Stimulated activated CD4-positive, alpha-beta T cell treated with anti-CD3 and anti-CD28 coated beads, TNF-alpha, amount 100 ng/mL, for 4 hours (primary cell): ENCODE data around the gene PRR20D.
"Not testable (repeated sequence)": the region's sequence is repeated elsewhere in the genome, so short reads cannot be mapped to it uniquely, and the experiment has no call there.

Source experiments
- DNase-seq, 3 experiments: peaks; one replicate each; pipeline ENCODE4 v3.0.0-alpha.2; 2020; ENCODE audit warnings: low read depth in 3 of 3

Gene PRR20D

DNA sequence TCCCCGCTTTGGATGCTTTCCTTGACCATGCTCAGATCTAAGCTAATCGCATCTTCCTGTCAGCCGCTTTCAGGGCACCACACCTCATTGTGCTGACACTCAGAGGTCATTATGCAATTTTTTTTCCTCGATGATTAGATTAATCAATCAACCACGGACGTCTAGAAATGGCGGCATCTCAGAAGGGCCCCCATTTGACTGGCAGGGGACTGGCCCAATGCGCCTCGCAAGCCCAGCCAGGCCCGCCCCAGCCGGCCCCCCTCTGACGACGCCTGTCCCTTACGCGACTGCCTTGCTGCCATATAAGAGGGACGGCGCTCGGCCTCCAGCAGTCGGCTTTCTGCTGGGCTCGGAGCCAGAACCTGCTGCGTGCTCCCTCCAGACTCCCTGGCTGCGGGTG lies at the start of gene PRR20D:
Gene PRR20D, plus strand, starts transcription at position 301 of the 400 bp plus-strand sequence. CDS start 387 bp downstream, outside the sequence.
- DNase-seq = not testable (repeated sequence)

GRCh38 chr13:57114945-57115344 lies 45.5 kb upstream of the PRR20D start:
- no peak for DNase-seq

DNA sequence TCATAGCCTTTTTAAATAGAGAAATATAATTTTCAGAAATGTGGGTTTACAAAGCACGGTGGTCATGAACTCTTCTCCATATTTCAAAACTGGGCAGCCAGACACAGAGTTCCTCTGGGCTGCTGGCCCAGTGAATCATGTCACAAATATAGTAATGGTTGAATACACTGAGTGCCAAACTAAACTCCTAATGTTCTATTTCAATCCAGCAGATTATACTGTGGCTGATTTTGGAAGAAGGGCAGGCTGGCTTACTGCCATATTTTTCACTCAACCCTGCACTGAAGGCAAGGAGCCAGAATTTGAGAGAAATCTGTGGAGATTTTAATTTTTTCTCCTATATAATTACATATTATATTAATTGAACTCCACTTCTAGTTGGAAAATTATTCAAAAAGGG lies 36.8 kb upstream of the PRR20D start:
- no peak for DNase-seq

GRCh38 chr13:57128909-57129308 lies 31.5 kb upstream of the PRR20D start:
- no peak for DNase-seq

DNA sequence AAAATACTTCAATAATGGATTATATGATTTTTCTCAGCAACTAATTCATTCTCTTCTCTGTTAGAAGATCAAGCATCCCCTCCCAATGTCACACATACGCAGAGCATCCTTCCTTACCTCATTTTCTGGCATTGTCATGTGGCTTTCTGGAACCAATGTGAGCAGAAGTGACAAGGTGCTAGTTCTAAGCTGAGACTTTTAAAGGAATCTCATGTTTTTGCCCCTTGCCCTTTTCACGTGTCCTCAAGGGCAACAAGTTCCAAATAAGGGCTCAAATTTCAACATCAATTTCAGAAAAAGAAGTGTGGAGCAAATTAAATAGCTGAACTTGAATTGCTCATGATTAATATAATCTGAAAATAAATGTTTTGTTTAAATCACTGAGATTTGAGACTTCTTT lies 24.3 kb upstream of the PRR20D start:
- no peak for DNase-seq

- DNase-seq = no peak
Measured at GRCh38 chr13:57137585-57137984, 22.8 kb upstream of the PRR20D start.

GRCh38 chr13:57138988-57139387 lies 21.4 kb upstream of the PRR20D start:
- no peak for DNase-seq

DNA sequence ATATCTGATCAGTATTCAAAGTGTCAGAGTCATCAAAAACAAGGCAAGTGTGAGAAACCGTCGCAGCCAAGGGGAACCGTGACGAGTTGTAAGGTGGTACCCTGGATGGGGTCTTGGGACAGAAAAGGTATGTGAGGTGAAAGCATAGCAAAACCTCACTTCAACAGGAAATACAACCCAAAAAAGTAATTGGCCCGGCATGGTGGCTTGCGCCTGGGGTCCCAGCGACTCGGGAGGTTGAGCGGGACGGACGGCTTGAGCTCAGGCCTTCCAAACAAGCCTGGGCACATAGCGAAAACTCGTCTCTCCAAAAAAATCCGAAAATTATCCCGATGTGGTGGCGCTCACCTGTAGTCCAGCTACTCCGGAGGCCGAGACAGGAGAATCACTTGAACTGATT lies 20.7 kb upstream of the PRR20D start:
- DNase-seq = not testable (repeated sequence)

DNA sequence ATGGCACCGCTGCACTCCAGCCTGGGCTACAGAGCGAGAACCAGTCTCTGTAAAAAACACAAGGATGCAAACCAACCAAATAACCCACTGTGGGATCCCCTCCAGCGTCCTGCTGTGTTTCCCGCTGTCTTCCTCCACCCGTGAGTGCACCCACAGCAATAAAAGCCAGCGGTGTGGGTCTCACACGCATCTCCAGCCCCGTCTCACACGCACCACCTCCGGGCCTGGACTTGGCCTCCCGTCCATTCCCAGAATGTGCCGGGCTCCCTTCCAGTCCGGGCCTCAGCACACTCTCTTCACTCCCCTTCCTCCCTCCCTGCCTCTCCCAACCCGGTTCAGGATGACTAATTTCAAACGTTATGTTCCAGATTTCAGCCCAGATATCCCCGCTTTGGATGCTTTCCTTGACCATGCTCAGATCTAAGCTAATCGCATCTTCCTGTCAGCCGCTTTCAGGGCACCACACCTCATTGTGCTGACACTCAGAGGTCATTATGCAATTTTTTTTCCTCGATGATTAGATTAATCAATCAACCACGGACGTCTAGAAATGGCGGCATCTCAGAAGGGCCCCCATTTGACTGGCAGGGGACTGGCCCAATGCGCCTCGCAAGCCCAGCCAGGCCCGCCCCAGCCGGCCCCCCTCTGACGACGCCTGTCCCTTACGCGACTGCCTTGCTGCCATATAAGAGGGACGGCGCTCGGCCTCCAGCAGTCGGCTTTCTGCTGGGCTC lies 20.0 kb upstream of the PRR20D start, which contains the start of gene PRR20A:
Gene PRR20A, plus strand, starts transcription at position 684 of the 734 bp plus-strand sequence. CDS start 387 bp downstream, outside the sequence.
- DNase-seq = not testable (repeated sequence)

DNA sequence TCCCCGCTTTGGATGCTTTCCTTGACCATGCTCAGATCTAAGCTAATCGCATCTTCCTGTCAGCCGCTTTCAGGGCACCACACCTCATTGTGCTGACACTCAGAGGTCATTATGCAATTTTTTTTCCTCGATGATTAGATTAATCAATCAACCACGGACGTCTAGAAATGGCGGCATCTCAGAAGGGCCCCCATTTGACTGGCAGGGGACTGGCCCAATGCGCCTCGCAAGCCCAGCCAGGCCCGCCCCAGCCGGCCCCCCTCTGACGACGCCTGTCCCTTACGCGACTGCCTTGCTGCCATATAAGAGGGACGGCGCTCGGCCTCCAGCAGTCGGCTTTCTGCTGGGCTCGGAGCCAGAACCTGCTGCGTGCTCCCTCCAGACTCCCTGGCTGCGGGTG lies 13.2 kb upstream of the PRR20D start, which contains the start of gene PRR20B:
Gene PRR20B, plus strand, starts transcription at position 301 of the 400 bp plus-strand sequence. CDS start 387 bp downstream, outside the sequence.
- not testable (repeated sequence) for DNase-seq

DNA sequence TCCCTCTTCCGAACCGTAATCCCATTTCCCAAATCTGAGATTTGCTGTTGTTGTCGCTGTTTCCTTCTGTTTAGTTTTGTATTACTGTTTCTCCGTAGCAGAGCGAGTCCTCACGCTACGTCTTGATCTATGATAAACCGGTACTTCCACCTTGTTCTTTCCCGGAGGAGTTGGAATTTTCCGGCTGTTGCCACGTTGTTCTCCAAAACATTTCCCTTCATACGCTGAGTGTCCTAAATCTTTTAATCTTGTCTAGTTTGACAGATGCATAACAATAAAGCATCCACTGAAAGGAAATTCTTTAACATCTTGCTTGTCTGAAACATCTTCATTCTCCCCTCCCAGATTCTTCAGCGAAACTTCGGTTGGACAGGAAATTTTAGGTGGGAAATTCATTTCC lies 12.3 kb upstream of the PRR20D start:
- not testable (repeated sequence) for DNase-seq

DNA sequence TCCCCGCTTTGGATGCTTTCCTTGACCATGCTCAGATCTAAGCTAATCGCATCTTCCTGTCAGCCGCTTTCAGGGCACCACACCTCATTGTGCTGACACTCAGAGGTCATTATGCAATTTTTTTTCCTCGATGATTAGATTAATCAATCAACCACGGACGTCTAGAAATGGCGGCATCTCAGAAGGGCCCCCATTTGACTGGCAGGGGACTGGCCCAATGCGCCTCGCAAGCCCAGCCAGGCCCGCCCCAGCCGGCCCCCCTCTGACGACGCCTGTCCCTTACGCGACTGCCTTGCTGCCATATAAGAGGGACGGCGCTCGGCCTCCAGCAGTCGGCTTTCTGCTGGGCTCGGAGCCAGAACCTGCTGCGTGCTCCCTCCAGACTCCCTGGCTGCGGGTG lies 6.7 kb upstream of the PRR20D start, which contains the start of gene PRR20C:
Gene PRR20C, plus strand, starts transcription at position 301 of the 400 bp plus-strand sequence. CDS start 387 bp downstream, outside the sequence.
- not testable (repeated sequence) for DNase-seq

DNA sequence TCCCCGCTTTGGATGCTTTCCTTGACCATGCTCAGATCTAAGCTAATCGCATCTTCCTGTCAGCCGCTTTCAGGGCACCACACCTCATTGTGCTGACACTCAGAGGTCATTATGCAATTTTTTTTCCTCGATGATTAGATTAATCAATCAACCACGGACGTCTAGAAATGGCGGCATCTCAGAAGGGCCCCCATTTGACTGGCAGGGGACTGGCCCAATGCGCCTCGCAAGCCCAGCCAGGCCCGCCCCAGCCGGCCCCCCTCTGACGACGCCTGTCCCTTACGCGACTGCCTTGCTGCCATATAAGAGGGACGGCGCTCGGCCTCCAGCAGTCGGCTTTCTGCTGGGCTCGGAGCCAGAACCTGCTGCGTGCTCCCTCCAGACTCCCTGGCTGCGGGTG lies 6.5 kb downstream of the PRR20D start, which contains the start of gene PRR20E:
Gene PRR20E, plus strand, starts transcription at position 301 of the 400 bp plus-strand sequence. CDS start 387 bp downstream, outside the sequence.
- not testable (repeated sequence) for DNase-seq

DNA sequence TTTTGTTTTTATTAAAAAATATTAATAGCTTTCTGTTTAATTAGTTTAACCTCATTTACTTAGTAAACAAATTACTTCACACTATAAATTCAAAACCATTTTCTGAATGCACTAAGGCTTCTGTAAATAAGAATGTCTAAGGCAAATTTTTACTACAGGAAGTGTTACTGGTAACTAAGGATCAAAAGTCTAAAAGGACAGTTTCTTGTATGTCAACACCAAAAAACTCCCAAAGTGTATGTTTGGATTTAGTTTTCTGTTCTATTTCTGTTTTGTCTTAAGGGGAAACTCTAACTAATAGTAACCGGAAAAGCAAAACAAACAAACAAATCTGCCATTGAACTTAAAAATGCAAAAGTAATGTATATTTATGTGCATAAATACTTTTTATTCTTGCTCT lies 31.2 kb downstream of the PRR20D start:
- DNase-seq = no peak

- no peak for DNase-seq
Measured at GRCh38 chr13:57212989-57213388, 52.6 kb downstream of the PRR20D start.
